NCI-H187 treated with DMSO at 0.1 percent for 48 hours (cell line): ENCODE data around the gene SBDS.
A peak's percentile ranks its signal among the peaks of the same experiment; 100 is the strongest.
"Not testable (repeated sequence)": the region's sequence is repeated elsewhere in the genome, so short reads cannot be mapped to it uniquely, and the experiment has no call there.

Source experiments
- DNase-seq: peaks from one replicate; lab custom pipeline; 2025; lab: John Stamatoyannopoulos, UW

Gene SBDS

DNA sequence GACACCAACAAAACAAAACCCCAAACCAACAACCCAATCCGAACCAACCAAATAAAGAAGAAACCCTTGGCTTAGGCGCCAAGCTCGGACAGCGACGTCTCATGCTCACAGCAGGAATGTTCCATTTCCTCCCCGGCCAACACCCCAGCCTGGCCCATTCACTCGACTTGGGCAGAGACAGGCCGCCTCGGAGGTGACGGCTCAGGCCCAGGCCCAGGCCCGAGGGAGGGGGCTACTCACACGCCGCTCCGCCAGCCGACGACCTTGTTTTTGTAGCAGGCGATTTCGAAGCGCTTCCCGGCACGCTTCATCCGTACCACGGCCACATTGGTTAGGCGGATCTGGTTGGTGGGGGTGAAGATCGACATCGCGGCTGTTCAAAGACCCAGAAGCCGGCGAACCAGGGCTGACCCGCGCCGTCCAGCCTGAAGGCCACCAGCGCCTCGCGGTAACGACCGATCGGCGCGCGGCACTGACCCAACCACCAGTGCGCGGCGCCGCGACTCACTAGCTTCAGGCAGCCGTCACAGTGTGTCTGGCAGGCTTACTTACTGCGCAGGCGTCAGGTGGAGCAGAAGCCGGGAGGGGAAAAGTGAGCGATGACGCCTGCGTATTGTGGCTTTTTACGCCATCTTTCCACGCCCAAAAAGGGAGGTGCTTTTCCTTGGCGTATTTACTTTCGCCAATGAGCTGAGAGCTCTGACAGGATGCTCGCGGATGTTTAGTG, at the start of gene SBDS:
TSS of gene SBDS (minus strand) at position 537 of the 727 bp plus-strand sequence. CDS start at position 368, 169 bp downstream.
- peak; percentile 94 for DNase-seq

DNA sequence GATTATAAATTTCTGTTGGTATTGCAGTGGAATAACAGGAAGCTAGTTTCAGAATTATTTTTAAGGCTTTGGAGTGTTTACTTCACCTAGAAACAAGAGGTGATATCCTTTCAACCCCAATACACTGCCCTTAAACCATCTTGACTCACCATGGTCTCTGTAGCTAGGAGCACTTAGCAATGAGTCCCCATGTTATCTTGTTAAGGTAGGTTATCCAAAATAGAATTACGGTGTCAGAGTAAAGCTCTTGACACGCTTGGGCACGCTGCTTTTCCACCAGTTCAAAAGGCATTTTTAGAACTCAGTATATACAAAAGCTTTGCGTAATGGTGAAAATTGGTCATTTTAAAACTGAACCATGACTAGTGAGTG, 48.2 kb upstream of the SBDS start:
- DNase-seq: not testable (repeated sequence)

DNA sequence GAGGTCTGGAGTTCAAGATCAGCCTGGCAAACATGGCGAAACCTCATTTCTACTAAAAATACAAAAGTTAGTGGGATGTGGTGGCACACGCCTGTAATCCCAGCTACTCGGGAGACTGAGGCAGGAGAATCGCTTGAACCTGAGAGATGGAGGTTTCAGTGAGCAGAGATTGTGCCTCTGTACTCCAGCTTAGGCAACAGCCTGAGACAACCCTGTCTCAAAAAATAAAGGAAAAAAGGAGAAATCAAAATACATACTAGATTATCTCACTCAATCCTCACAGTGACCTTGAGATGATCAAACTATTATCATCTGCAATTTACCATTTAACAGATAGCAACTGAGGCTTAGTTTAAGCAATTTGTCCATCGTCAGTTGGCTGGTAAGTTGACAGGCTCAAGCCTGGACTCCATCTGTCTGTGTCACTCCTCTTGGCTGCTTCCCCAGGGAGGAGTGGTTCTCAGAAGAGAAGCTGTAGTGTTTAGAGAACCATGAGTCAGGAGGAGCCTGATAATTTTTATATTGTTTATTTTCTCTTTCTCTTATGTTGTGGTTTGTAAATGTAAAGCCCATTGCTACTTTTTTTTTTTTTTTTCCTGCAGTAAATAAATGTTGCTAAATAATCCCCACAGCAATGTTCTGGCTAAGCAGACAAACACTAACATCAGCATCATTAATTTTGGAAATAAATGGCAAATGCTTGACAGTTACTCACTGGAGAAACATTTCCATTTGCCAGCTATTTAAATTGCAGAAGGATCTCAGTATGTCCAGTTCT, 47.6 kb upstream of the SBDS start:
- DNase-seq: not testable (repeated sequence)

DNA sequence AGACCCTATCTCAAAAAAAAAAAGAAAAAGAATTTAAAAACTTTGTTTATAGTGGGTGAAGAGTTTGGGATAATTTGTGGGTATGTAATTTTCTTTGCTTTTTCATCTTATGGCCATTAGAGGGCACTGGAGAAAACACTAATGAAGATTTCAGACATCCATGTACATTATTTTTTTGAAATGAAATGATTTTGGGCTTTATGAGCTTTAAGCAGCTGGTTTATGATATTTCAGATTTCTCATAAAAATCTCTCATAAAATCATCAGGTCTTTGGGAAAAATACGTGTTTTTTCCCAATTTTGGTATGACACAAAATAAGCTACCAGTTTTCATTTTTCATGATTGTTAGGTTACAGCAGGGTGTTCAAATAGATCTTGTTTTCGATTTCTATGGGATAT, 45.4 kb upstream of the SBDS start:
- not testable (repeated sequence) for DNase-seq

DNA sequence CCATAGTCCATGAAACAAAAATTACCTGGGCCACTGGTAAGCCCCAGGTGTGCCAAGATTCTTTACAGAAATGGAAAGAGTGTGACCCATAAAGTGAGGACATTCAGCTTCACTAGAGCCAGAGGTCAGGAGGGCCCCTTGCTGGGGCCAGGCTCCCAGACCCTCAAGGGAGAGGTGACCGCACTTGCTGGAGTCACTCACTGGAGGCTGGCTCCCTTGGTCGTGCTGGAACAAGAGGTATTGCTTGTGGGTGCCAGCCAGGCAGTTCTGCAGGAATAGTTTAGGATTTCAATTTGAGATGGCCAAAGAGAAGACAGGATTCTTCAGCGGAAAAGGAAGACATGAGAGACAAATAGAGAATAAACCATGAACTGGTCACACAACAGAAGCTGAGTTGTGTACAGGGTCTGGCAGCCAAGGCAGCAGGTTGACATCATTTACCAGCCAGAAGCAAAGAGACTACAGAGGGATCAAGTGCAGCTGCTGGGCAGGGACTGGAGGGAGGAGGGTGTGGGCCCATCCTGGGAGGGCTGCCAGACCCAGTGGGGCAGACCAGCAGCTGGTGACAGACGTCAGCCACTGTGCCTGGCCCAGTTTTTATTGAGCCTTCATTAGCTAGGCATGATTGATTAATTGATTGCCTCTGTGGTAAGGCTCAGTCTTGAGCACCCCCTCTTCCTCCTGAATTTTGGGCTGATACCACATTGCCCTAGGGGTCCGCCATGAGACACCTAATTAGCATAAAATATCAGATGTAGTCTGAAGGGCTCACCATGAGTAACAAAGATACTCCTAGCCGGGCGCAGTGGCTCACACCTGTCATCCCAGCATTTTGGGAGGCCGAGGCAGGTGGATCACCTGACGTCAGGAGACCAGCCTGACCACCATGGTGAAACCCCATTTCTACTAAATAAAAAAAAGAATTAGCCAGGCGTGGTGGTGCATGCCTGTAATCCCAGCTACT, 41.3 kb upstream of the SBDS start:
- DNase-seq: not testable (repeated sequence)

DNA sequence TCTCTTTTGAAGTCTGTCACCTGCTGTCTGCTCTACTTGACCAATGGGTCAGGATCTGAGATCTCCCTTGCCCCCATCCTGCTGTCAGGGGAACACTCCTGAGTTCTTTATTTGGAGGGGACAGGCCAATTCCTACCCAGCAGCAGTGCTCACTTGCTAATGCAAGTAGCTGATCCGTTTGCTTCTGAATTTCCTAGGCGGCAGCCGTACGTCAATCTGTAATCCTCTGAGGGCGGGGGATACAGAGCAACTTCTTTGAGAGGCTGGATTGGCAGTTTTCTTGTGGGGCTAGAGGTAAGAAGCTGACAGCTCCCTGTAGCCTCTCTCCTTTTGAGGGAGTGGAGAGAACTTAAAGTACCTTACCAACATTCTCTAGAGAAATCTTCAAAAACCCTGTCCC, 37.9 kb upstream of the SBDS start:
- no peak for DNase-seq

DNA sequence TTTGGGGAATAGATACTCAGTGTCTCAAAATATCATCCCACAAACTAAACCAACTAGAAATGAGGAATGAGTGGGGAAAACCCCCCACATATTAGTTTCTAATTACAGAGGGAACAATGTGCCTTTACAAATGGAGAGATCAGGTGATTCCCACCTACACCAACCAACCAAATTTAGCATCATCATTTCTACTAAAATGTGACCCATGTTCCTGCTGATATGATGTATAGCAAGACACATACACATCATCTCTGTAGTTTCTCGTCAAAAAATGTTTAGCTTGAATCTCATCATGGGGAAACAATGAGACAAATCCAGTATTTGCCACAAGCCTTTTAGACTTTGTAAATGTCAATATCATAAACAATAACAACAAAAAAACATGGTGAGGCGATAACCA, 36.3 kb upstream of the SBDS start:
- not testable (repeated sequence) for DNase-seq

DNA sequence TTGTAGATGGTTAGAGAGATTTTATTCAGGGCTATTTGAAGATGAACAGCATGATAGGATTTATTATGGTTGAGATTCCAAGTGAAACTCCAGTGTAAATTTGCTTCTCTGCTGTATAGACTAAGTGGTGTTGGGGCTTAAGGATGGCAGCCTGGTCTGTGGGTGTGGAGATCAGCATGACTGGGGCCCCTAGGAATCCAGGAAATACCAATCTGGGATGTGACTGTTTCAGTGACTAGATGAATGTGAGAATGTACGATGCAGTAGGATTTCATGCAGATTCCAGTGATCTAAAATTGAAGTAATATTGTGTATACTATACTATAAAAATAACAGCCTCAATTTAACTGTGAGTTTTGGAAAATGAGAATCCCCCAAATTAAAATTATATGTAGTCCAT, 30.1 kb upstream of the SBDS start:
- DNase-seq: not testable (repeated sequence)

DNA sequence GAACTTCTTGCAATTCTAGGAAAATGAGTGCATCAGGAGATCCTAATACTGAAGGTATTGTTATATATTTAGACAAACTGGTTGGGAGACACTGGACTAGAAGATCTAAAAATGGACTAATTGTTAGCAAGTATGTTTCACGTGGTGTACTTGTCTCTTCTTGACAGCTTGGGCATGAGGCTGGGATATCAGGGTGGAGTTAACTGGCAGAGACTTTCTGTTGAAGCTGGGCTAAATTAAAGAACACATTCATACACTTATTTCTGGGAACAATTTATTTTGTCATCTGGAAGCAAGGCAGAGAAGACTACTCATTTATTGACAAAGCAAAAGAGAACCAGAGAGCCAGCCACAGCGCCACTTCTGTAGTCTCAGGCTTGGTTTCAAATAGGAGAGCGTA, 27.1 kb upstream of the SBDS start:
- no peak for DNase-seq

DNA sequence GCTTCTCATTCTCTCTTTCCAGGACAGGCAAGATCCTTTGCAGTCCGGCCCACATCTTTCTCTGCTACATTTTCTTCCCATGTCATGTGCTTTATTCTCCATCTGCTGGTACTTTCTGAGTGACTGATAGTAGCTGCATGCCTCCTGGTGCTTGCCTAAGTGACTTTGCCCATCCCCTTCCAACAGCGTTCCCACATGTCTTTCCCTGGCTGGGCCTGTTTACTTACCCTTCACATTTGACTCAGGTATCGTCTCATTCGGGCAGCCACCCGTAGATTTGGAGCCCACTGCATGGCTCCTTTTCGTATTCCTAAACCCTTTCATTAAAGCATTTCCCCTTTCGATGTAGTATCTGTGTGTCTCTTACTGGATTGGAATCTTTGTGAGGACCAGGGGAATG, 25.9 kb upstream of the SBDS start:
- no peak for DNase-seq

DNA sequence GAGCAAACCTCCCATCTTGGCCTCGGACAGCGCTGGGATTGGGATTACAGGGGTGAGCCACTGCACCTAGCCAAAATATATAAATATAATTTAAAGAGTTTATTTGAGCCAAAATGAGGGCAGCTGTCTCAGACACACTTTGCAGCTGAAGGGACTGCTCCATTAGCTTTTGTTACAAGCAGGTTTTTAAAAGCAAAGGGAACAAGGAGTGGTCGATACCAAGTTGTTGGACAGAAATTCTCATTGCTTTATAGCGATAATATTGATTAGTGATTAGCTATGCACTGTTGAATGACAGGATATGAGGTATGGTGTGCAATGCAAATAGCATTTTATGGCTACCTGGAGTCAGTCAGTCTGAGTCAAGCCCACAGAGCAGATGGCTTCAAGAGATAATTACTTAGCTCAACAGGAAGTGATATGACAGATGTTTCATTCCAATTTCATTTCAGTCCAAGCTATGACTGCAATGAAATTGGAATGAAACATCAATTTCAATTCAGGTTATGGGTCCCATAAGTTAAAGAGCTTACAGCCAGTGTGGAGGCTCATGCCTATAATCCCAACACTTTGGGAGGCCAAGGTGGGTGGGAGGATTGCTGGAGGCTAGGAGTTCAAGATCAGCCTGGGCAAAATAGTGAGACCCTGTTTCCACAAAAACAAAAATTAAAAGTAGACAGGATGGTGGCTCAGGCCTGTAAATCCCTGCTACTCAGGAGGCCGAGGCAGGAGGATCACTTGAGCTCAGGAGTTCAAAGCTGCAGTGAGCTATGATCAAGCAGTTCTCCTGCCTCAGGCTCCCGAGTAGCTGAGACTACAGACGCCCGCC, 24.4 kb upstream of the SBDS start:
- DNase-seq: no peak

DNA sequence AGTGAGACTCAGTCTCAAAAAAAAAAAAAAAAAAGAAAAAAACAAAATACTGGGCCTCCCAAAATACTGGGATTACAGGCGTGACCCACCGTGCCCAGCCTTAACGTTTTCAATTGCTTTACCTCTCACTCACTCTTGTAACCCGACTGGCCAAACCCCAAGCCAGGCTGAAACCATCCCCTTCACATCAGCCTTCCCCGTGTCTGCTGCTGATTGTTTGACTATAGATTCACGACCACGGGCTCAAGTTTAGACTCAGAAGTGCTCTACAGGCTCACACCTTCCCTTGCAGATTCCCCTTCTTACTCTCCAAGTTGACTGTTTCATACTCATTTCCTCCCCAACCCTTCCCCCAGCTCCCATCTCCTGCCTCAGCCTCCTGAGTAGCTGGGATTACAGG, 23.6 kb upstream of the SBDS start:
- DNase-seq: no peak

DNA sequence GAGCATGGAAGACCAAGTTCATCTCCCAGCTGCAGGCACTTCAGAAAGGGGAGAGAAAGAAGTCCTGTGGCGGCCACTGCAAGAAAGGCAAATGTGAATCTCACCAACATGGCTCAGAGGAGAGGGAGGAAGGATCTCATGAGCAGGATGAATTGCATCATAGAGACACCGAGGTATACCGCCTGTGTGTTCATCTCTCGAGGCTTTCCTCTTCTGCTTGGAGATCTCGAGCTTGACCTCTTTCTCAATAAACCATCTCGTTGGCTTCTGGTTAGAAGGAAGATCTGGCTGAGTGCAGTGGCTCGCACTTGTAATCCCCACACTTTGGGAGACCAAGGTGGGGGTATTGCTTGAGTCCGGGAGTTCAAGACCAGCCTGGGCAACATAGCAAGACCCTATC, 22.6 kb upstream of the SBDS start:
- not testable (repeated sequence) for DNase-seq

DNA sequence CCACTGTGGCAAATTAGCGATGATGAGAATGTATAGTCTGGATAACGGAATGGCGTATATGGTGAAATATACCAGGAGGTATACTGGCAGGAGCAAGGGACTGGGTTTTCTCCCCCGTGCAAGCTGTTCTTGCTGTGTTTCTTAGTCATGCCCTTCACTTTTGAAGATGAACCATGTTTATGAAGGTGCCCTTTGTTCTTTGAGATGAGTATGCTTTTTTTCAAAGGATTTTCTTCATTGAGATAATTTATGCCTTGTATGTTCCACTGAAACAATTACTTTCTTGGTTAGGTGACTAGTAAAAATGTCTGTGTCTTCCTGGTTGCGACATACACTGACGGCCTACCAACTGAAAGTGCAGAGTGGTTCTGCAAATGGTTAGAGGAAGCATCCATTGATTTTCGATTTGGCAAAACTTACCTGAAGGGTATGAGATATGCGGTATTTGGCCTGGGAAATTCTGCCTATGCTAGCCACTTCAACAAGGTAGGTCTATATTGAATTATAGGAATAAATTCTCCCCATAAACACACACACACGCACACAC, 18.8 kb upstream of the SBDS start:
- not testable (repeated sequence) for DNase-seq

DNA sequence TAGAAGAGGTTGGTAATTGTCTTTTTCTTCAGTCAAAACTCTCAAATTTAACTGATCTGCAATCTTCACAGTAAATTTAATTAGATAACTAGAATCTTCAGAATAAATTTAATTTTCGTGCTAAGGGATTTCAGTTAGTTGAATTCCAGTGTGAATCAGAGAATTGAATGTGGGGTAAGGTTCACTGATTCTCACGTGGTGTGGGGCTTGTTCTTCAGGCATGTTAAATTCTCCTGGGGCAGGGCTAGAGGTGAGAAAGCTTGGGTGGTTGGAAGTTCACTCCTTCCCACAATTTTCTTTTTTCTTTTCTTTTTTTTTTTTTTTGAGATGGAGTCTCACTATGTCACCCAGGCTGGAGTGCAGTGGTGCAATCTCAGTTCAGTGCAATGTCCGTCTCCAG, 14.3 kb upstream of the SBDS start:
- DNase-seq: not testable (repeated sequence)

DNA sequence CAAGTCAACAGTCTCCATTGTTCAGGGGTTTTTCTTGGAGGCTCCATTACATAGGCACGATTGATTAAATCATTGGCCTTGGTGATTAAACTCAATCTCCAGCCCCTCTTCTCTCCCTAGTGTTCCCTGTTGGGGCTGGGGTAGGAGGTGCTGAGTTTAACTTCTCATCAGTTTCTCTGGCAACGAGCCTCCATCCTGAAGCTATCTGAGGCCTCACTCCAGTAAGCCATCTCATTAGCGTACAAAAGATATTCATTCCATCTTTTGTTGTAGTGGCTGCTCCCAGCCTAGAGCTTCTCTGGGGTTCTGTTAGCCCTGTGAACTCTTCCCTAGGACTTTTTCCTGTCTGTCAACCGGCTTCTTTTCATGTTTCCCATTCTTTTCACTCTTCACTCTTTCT, 12.9 kb upstream of the SBDS start:
- DNase-seq: no peak

DNA sequence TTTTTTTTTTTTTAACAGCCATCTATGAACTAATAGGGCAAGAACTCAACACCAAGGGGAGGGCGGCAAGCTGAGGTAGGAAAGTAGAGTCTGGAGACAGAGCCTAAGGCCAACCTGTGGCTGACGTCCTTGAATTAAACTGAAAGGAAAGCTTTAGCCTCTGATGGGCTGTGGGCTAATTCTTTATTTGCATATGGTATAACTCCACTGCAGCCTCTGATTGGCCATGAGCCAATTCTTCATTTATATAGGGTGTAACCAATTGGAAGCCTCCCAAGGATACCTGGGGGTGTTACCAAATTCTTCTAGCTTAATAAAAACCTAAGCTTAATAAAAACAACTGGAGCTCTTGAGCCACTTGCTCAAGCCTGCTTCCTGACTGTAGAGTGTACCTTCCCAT, 11.6 kb upstream of the SBDS start:
- no peak for DNase-seq

DNA sequence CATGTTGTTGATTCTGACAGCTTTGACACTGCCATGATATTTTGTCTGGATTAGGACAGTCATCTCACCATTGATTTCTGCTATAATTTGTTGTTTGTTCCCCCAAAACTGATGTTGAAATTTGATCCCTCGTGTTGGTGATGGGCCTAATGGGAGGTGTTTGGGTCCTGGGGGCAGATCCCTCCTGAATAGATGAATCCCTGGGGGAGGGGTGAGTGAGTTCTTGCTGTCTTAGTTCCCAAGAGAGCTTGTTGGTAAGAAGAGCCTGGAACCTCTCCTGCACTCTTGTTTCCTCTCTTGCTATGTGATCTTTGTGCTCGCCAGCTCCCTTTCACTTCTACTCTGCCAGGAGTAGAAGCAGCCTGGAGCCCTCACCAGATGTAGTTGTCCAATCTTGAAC, 8.8 kb upstream of the SBDS start:
- DNase-seq: not testable (repeated sequence)

DNA sequence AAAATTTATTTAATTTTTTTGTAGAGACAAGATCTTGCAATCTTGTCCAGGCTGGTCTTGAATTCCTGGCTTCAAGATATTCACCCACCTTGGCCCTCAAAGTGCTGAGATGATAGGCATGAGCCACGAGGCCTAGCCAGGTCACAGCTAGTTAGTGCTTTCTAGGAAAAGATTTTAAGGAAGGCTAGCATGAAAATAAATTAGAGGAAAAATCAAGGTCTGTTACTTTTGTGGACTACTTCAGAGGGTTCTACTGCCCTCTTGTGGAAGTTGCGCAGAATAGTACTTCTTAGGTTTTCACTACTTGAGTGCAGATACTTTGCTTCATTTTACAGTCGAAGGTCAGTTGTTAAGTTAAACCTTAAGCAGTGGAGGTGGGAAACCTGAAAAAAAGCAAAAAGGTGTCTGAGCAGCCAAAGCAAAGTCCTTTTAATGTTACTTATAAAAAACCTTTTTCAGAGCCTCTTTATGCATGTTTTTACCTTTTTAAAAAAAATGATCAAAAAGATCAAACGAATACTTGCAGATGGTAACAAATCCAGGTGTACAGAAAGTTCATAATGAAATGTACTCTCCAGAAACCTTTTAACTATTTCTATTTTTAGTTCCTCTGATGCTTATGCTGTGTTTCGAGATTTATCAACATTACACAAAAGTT, 5.3 kb upstream of the SBDS start:
- DNase-seq: not testable (repeated sequence)

DNA sequence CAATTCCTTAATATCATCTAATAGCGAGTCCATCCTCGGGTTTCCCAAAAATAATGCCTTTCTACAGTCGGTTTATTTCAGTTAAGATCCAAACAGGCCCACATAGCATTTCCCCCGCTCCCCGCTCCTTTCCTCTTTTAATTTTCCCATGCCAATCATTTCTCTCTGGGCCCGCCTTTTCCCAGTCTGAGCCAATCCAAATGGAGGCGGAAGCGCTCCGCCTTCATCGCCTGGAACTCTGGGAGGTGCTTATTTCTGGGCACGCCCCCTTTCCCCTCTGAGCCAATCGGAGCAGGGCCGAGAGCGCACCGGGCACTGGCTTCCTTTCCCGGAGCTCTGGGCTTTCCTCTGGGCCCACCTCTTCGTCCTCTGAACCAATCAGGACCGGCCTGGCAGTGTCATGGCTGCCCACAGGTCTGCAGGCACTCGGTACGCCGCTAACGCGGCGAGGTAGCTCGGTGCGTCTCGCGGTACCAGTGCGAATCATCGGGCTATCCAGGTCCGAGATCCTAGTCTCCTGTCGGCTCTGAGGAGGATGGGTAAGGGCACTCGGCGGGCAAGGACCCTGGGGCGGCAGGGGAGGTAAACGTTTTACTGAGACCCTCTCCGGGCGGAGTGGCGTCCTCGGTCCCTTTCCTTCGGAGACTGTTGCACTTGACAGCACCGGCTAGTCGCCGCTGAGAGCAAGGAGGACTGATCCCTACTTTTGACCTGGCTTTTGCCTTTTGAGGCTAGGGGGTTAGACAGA, 1.2 kb upstream of the SBDS start, which contains the start of gene TYW1:
TSS of gene TYW1 (plus strand) at position 390 of the 748 bp plus-strand sequence. CDS start at position 536, 146 bp downstream.
- DNase-seq: peak; percentile 97
